ENCODE results near the gene JAK2.

- TF ChIP-seq, protein P1, sequence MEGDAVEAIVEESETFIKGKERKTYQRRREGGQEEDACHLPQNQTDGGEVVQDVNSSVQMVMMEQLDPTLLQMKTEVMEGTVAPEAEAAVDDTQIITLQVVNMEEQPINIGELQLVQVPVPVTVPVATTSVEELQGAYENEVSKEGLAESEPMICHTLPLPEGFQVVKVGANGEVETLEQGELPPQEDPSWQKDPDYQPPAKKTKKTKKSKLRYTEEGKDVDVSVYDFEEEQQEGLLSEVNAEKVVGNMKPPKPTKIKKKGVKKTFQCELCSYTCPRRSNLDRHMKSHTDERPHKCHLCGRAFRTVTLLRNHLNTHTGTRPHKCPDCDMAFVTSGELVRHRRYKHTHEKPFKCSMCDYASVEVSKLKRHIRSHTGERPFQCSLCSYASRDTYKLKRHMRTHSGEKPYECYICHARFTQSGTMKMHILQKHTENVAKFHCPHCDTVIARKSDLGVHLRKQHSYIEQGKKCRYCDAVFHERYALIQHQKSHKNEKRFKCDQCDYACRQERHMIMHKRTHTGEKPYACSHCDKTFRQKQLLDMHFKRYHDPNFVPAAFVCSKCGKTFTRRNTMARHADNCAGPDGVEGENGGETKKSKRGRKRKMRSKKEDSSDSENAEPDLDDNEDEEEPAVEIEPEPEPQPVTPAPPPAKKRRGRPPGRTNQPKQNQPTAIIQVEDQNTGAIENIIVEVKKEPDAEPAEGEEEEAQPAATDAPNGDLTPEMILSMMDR (IDR thresholded peaks at IDR 0.05) = no peak
- TF ChIP-seq POLR2A (IDR thresholded peaks at IDR 0.05) = no peak
- TF ChIP-seq EP300 (IDR thresholded peaks at IDR 0.05) = no peak
These were observed 14.0 kb upstream of the JAK2 start for GRCh38 chr9:4970970-4971641.

All from tibial nerve (tissue), 4 donors.